ENCODE measurements around the gene DPCD. TPM values are rescaled to one million over a fixed set of nuclear protein-coding genes. Genes with fewer than 3 reads are reported as not detected.
A peak's percentile ranks its signal among the peaks of the same experiment; 100 is the strongest.

Gene DPCD
- total RNA-seq (2021) = 20.3 and 21.5 TPM in 2 replicates
- percentile 50 among the genes with signal in this experiment for Bru-seq, nascent RNA
- BruChase-seq, experiment 1, labeled RNA remaining after a 2-hour chase = percentile 44 among the genes with signal in this experiment
- percentile 45 among the genes with signal in this experiment for BruChase-seq, experiment 2, labeled RNA remaining after a 6-hour chase
- long read RNA-seq, transcript DPCD-202 (6 exons, 858 nt) = major isoform, 51 of 58 reads
- long read RNA-seq, partial matches to known transcripts = 0 of 58 reads
- long read RNA-seq, other reads (novel, unspliced or antisense) = 5 of 58 reads

DNA sequence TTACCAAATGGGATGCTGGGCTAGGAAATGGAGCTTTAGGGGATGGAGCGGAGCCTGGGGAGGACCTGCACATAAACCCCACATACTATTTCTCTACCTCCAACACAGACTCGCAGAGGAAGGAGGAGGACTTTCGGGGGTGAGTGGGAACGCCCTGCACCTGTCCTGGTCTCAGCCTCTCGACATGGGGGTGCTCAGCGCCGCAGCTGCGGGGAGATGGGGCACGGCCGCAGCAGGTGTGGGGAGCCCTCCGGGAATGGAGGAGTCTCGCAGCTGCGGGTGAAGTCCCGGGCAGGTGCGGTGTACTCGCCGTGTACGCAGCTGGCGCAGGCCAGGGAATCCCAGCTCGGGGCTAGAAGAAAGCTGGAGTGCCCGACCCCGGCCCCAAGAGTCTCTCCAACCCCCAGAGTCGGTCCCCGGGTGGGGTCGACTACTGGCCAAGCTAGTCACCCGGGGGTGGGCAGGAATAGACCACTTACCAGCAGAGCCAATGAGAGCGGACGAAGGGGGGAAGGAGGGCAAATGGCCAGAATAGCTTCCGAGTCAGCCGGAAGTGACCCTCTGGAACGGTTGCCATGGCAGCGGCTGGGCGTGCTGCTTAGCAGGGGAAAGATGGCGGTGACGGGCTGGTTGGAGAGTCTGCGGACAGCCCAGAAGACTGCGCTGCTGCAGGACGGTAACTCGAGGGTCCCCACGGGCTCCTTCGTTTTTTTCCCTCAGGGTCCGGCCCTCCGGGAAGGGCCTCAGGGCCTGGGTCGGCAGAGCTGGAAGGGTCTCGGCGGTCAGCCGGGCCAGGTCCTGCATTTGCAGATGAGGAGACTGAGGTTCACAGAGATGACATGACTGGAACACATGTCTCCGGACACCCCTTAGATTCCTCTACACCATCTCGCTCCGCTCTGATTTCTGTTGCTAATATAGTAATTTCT, at the start of gene DPCD, which contains the start of gene POLL:
DPCD (plus strand) TSS at position 597 of the 929 bp plus-strand sequence; CDS start at position 613, 16 bp downstream.
POLL (minus strand) TSS at position 533 of the 929 bp plus-strand sequence. CDS start 897 bp downstream, outside the sequence.
- TF ChIP-seq, protein P1, sequence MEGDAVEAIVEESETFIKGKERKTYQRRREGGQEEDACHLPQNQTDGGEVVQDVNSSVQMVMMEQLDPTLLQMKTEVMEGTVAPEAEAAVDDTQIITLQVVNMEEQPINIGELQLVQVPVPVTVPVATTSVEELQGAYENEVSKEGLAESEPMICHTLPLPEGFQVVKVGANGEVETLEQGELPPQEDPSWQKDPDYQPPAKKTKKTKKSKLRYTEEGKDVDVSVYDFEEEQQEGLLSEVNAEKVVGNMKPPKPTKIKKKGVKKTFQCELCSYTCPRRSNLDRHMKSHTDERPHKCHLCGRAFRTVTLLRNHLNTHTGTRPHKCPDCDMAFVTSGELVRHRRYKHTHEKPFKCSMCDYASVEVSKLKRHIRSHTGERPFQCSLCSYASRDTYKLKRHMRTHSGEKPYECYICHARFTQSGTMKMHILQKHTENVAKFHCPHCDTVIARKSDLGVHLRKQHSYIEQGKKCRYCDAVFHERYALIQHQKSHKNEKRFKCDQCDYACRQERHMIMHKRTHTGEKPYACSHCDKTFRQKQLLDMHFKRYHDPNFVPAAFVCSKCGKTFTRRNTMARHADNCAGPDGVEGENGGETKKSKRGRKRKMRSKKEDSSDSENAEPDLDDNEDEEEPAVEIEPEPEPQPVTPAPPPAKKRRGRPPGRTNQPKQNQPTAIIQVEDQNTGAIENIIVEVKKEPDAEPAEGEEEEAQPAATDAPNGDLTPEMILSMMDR (conservative IDR thresholded peaks at IDR 0.05) = no peak
- no peak for TF ChIP-seq EZH2 (IDR thresholded peaks at IDR 0.05; ENCODE audit: low read depth)

DNA sequence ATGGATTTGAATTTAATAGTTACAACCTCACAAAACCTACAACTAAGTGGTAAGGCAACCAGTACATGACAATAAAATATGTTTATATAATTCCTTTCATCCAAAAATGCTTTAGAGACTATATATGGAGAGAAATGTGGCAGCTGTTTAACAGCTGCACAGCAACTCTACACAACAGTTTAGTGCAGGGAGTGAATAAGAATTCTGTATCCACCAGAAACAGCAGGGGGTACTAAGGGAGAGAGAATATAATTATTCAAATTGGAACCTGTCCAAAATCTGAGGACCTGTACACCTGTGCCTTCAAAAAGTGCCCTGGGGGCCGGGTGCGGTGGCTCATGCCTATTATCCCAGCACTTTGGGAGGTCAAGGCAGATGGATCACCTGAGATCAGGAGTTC, 49.7 kb upstream of the DPCD start:
- Histone ChIP-seq H3K36me3 (ENCODE audit: low read depth) (no peaks in the 10 kb centered on the region), H3K9me2 (ENCODE audit: insufficient read depth) (no peaks in the 10 kb centered on the region), H2AFZ (no peak overlapping the region), H3F3A (ENCODE audit: insufficient read depth, low read depth) (no peaks in the 10 kb centered on the region), H3K79me2 (ENCODE audit: low read depth) (no peaks in the 10 kb centered on the region), H3K27ac (no peak overlapping the region), H4K20me1 (ENCODE audit: insufficient read depth) (no peaks in the 10 kb centered on the region), H3K4me3 (no peak overlapping the region), H3K4me1 (replicated peaks; ENCODE audit: insufficient read depth) (no peaks in the 10 kb centered on the region), H3K27me3 (ENCODE audit: insufficient read depth, low read depth) (no peaks in the 10 kb centered on the region), H3K9me3 (ENCODE audit: insufficient read depth, low read depth) (no peaks in the 10 kb centered on the region), H3K4me2 (no peak overlapping the region)
- no peak for TF ChIP-seq EZH2 (IDR thresholded peaks at IDR 0.05; ENCODE audit: low read depth)
- TF ChIP-seq, protein P1 (conservative IDR thresholded peaks at IDR 0.05) = no peak
- POLR2A ChIA-PET (ENCODE audit: unreplicated experiment) = interaction anchor here (0.7 kb wide), 1 partner anchor 363 kb away, joined by 20 read pairs; no protein-coding TSS in a partner anchor
- intact Hi-C loops (cut with micrococcal nuclease; ENCODE audit: unreplicated experiment) = no loop called here
- CTCF ChIA-PET = no interaction called here
- BruUV-seq (replicated peaks) = no TSS peak
- DNase-seq = no peak

More for the DNA sequence above, at the start of gene DPCD, which contains the start of gene POLL:
- Histone ChIP-seq H2AFZ (peak within 1 kb of the TSS; percentile 89), H3K9me2 (ENCODE audit: insufficient read depth) (no peaks in the 10 kb centered on the region), H3K4me3 (peak within 1 kb of the TSS; percentile 97), H4K20me1 (ENCODE audit: insufficient read depth) (no peaks in the 10 kb centered on the region), H3K27ac (no peak within 1 kb of the TSS), H3K27me3 (ENCODE audit: insufficient read depth, low read depth) (no peaks in the 10 kb centered on the region), H3F3A (ENCODE audit: insufficient read depth, low read depth) (no peaks in the 10 kb centered on the region), H3K4me2 (peak within 1 kb of the TSS; percentile 93), H3K4me1 (replicated peaks; ENCODE audit: insufficient read depth) (peaks cover 12% of the 10 kb centered on the region; the same call in 1 of the 2 replicates), H3K36me3 (ENCODE audit: low read depth) (no peaks in the 10 kb centered on the region), H3K9me3 (ENCODE audit: insufficient read depth, low read depth) (no peaks in the 10 kb centered on the region), H3K79me2 (ENCODE audit: low read depth) (peaks cover 10% of the 10 kb centered on the region)
- peak; percentile 79 to 83 for DNase-seq
- CTCF ChIA-PET = interaction anchor here (0.6 kb wide), 2 partner anchors 15 to 17 kb away, joined by 3 to 16 read pairs; no protein-coding TSS in a partner anchor
- intact Hi-C loops (cut with micrococcal nuclease; ENCODE audit: unreplicated experiment) = no loop called here
- POLR2A ChIA-PET (ENCODE audit: unreplicated experiment) = interaction anchor here (0.6 kb wide), 2 partner anchors 10 to 271 kb away, joined by 3 to 5 read pairs; no protein-coding TSS in a partner anchor
- no TSS peak for BruUV-seq (replicated peaks)

DNA sequence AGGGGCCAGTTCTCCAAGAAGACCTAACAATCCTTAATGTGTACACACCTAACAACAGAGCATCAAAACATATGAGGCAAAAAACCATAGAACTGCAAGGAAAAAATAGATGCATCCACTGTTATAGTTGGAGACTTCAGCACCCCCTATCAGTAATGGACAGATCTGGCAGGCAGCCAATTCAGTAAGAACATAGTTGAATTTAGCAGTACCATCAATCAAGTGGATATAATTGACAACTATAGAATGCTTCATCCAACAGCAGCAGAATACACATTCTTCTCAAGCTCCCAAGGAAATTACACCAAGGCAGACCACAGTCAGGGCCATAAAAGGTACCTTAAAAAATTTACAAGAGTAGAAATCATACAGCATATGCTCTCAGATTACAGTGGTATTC, 42.2 kb upstream of the DPCD start:
- Histone ChIP-seq H3K27me3 (ENCODE audit: insufficient read depth, low read depth) (no peaks in the 10 kb centered on the region), H2AFZ (no peak overlapping the region), H3K4me3 (no peak overlapping the region), H3K27ac (no peak overlapping the region), H3K4me1 (replicated peaks; ENCODE audit: insufficient read depth) (no peaks in the 10 kb centered on the region), H3K36me3 (ENCODE audit: low read depth) (no peaks in the 10 kb centered on the region), H4K20me1 (ENCODE audit: insufficient read depth) (no peaks in the 10 kb centered on the region), H3K9me3 (ENCODE audit: insufficient read depth, low read depth) (no peaks in the 10 kb centered on the region), H3K79me2 (ENCODE audit: low read depth) (no peaks in the 10 kb centered on the region), H3F3A (ENCODE audit: insufficient read depth, low read depth) (no peaks in the 10 kb centered on the region), H3K4me2 (no peak overlapping the region), H3K9me2 (ENCODE audit: insufficient read depth) (no peaks in the 10 kb centered on the region)
- DNase-seq = no peak
- TF ChIP-seq, protein P1 (conservative IDR thresholded peaks at IDR 0.05) = no peak
- TF ChIP-seq EZH2 (IDR thresholded peaks at IDR 0.05; ENCODE audit: low read depth) = no peak
- ChIA-PET POLR2A (ENCODE audit: unreplicated experiment) (no interaction called here), CTCF (no interaction called here)
- no TSS peak for BruUV-seq (replicated peaks)
- intact Hi-C loops (cut with micrococcal nuclease; ENCODE audit: unreplicated experiment) = no loop called here

All from PC-9 (cell line).